SJCRH30 (cell line): ENCODE measurements around the gene DSTN. TPM values are rescaled to one million over a fixed set of nuclear protein-coding genes. Genes with fewer than 3 reads are reported as not detected.

ENCODE experiments used
- DNase-seq, 2 experiments: peaks; one replicate each; pipeline ENCODE4 v3.0.0-alpha.2; 2015 to 2020
- H3K27ac ChIP-seq: fragments of 250-450 bp; sonication (Bioruptor Pico); 2 replicates; pipeline ENCODE4 v1.5.1; 2020; ENCODE audit warnings: mild to moderate bottlenecking, moderate library complexity
- H3K27me3 ChIP-seq: fragments of 250-450 bp; sonication (Bioruptor Pico); 2 replicates; pipeline ENCODE4 v1.5.1; 2020; ENCODE audit warnings: mild to moderate bottlenecking, moderate library complexity
- H3K36me3 ChIP-seq: fragments of 250-450 bp; sonication (Bioruptor Pico); 2 replicates; pipeline ENCODE4 v1.5.1; 2020; ENCODE audit warnings: mild to moderate bottlenecking, moderate library complexity
- H3K4me1 ChIP-seq: fragments of 250-450 bp; sonication (Bioruptor Pico); 2 replicates; pipeline ENCODE4 v1.5.1; 2020; ENCODE audit warnings: mild to moderate bottlenecking, moderate library complexity
- H3K4me3 ChIP-seq: fragments of 250-450 bp; sonication (Bioruptor Pico); 2 replicates; pipeline ENCODE4 v1.5.1; 2020; ENCODE audit warnings: mild to moderate bottlenecking, moderate library complexity
- H3K9me3 ChIP-seq: fragments of 250-450 bp; sonication (Bioruptor Pico); replicated peaks from 2 replicates; pipeline ENCODE4 v1.5.1; 2020; ENCODE audit warnings: mild to moderate bottlenecking, moderate library complexity
- total RNA-seq: library from RNA; depleted of rRNA; stranded (reverse); fragments of >200 nt; shearing (Covaris generic); gene quantifications from 2 replicates; pipeline ENCODE4 v1.2.3, GENCODE V29; 2014

Gene DSTN
- total RNA-seq, 1 experiment from 2014 or later = 117 TPM

- no peaks in the 10 kb centered on the region for H3K9me3 ChIP-seq
- no peak overlapping the region for H3K27ac ChIP-seq
- H3K4me1 ChIP-seq = no peaks in the 10 kb centered on the region
- H3K27me3 ChIP-seq = no peaks in the 10 kb centered on the region
- no peak overlapping the region for H3K4me3 ChIP-seq
- no peak for DNase-seq
- H3K36me3 ChIP-seq = peaks cover 5% of the 10 kb centered on the region; the same call in 1 of the 2 replicates
Measured at GRCh38 chr20:17606001-17606400, 36.1 kb downstream of the DSTN start.

- Histone ChIP-seq H3K4me1 (no peaks in the 10 kb centered on the region), H3K36me3 (peaks cover 5% of the 10 kb centered on the region; the same call in 1 of the 2 replicates), H3K27ac (no peak overlapping the region), H3K4me3 (no peak overlapping the region), H3K27me3 (no peaks in the 10 kb centered on the region), H3K9me3 (no peaks in the 10 kb centered on the region)
- DNase-seq = no peak
Measured at GRCh38 chr20:17608701-17609497, 39.0 kb downstream of the DSTN start.

GRCh38 chr20:17609811-17610377, 40.0 kb downstream of the DSTN start:
- H3K4me1 ChIP-seq = no peaks in the 10 kb centered on the region
- no peaks in the 10 kb centered on the region for H3K27me3 ChIP-seq
- no peak for DNase-seq
- peaks cover 5% of the 10 kb centered on the region for H3K36me3 ChIP-seq
- H3K27ac ChIP-seq = no peak overlapping the region
- H3K9me3 ChIP-seq = no peaks in the 10 kb centered on the region
- no peak overlapping the region for H3K4me3 ChIP-seq

- Histone ChIP-seq H3K27me3 (no peaks in the 10 kb centered on the region), H3K27ac (no peak overlapping the region), H3K36me3 (peaks cover 5% of the 10 kb centered on the region), H3K9me3 (no peaks in the 10 kb centered on the region), H3K4me1 (no peaks in the 10 kb centered on the region), H3K4me3 (no peak overlapping the region)
- no peak for DNase-seq
Measured at GRCh38 chr20:17610566-17611289, 40.9 kb downstream of the DSTN start.

DNA sequence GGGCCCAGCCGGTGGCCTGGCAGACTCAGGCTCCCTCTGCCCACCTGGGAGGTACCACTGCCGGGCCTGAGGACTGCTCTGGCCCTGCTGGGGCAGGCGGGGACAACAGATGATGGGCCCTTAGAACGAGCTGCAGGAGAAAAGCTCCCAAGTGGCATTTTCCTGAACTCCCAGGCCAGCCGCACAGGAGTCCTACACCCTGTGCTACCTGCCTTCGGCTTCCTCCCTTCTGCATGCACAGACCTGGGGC, 41.3 kb downstream of the DSTN start:
- no peaks in the 10 kb centered on the region for H3K4me1 ChIP-seq
- peaks cover 5% of the 10 kb centered on the region for H3K36me3 ChIP-seq
- H3K9me3 ChIP-seq = no peaks in the 10 kb centered on the region
- no peak overlapping the region for H3K27ac ChIP-seq
- no peak overlapping the region for H3K4me3 ChIP-seq
- no peaks in the 10 kb centered on the region for H3K27me3 ChIP-seq
- DNase-seq = no peak

DNA sequence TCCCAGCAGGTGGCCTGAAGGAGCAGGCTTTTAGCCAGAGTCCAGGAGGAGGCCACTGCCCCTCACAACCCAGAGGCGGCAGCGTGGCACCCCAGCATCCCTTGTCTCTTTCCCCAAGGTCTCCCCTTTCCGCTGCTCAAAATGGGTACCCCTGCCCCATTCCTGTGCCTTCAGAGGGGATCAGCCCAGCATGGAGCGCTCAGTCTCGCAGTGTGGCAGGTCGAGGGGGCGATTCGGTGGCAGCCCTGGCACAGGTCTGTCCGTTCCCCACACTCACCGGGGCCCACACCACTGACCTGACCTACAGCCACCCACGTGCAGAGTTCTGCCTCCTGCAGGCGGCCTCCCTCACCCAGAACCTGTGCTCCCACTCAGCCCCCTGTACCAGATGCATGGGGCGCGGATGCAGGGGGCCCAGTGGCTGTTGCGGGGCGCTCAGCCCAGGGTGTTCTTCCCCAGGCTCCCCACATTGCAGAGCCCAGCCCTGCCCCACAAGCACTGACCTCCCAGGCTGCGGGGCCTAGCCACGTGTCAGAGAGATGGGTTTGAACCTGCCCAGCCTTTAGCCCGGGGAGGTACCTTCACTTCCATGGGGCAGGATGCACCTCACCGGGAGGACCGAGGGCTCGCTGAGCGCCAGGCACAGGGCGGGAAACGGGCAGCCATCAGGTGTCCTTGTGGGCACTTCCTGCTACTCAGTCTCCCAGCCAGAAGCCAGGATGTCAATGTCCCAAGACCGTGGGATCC, 41.8 kb downstream of the DSTN start:
- no peaks in the 10 kb centered on the region for H3K9me3 ChIP-seq
- H3K36me3 ChIP-seq = peaks cover 5% of the 10 kb centered on the region
- DNase-seq = no peak
- H3K4me1 ChIP-seq = no peaks in the 10 kb centered on the region
- no peak overlapping the region for H3K27ac ChIP-seq
- H3K4me3 ChIP-seq = no peak overlapping the region
- no peaks in the 10 kb centered on the region for H3K27me3 ChIP-seq

GRCh38 chr20:17612287-17612991, 42.6 kb downstream of the DSTN start:
- Histone ChIP-seq H3K9me3 (no peaks in the 10 kb centered on the region), H3K4me1 (no peaks in the 10 kb centered on the region), H3K27me3 (no peaks in the 10 kb centered on the region), H3K36me3 (peaks cover 5% of the 10 kb centered on the region), H3K27ac (no peak overlapping the region), H3K4me3 (no peak overlapping the region)
- no peak for DNase-seq

DNA sequence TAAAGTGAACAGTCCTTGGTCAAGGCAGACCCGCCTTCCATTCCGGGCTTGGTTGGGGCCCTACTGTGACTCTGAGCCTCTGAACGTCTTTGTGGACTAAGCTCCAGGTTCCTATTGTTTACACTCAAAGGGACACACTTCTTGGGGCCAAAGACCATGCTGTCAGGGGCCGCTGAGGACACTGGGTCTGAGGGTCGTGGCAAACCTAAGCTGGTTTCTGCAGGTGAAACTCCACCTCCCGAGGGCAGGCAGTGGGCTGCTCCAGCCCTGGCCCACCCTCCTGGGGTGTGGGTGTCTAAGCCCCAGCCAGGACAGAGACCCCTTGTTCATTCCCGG, 43.1 kb downstream of the DSTN start:
- H3K36me3 ChIP-seq = peaks cover 3% of the 10 kb centered on the region; the same call in 1 of the 2 replicates
- H3K9me3 ChIP-seq = no peaks in the 10 kb centered on the region
- H3K27ac ChIP-seq = no peak overlapping the region
- no peaks in the 10 kb centered on the region for H3K27me3 ChIP-seq
- no peak overlapping the region for H3K4me3 ChIP-seq
- H3K4me1 ChIP-seq = no peaks in the 10 kb centered on the region
- no peak for DNase-seq

GRCh38 chr20:17613328-17614175, 43.7 kb downstream of the DSTN start:
- no peaks in the 10 kb centered on the region for H3K4me1 ChIP-seq

GRCh38 chr20:17614176-17614811, 44.4 kb downstream of the DSTN start:
- Histone ChIP-seq H3K4me1 (no peaks in the 10 kb centered on the region), H3K27ac (no peak overlapping the region), H3K27me3 (no peaks in the 10 kb centered on the region), H3K4me3 (no peak overlapping the region), H3K36me3 (peaks cover 3% of the 10 kb centered on the region; the same call in 1 of the 2 replicates), H3K9me3 (no peaks in the 10 kb centered on the region)
- no peak for DNase-seq

More at GRCh38 chr20:17613328-17614175, 43.7 kb downstream of the DSTN start:
- H3K36me3 ChIP-seq = peaks cover 3% of the 10 kb centered on the region; the same call in 1 of the 2 replicates
- H3K27me3 ChIP-seq = no peaks in the 10 kb centered on the region
- no peak overlapping the region for H3K4me3 ChIP-seq
- no peak overlapping the region for H3K27ac ChIP-seq
- DNase-seq = no peak
- no peaks in the 10 kb centered on the region for H3K9me3 ChIP-seq

GRCh38 chr20:17614812-17615644, 45.2 kb downstream of the DSTN start:
- no peak for DNase-seq
- Histone ChIP-seq H3K4me3 (no peak overlapping the region), H3K4me1 (no peaks in the 10 kb centered on the region), H3K27ac (no peak overlapping the region), H3K36me3 (peaks cover 3% of the 10 kb centered on the region), H3K9me3 (no peaks in the 10 kb centered on the region), H3K27me3 (no peaks in the 10 kb centered on the region)

GRCh38 chr20:17615645-17616479, 46.0 kb downstream of the DSTN start:
- H3K4me1 ChIP-seq = no peaks in the 10 kb centered on the region
- no peak for DNase-seq

More at GRCh38 chr20:17615645-17616479, 46.0 kb downstream of the DSTN start:
- Histone ChIP-seq H3K36me3 (peaks cover 8% of the 10 kb centered on the region), H3K9me3 (no peaks in the 10 kb centered on the region), H3K4me3 (no peak overlapping the region), H3K27ac (no peak overlapping the region), H3K27me3 (no peaks in the 10 kb centered on the region)
